Measurements from ENCODE around the gene MYLK.

The MYLK gene

GRCh38 chr3:123571973-123572365, 312.2 kb downstream of the MYLK start:
- no peak for DNase-seq

GRCh38 chr3:123571264-123571972, 312.7 kb downstream of the MYLK start:
- DNase-seq = no peak

- DNase-seq = no peak
These were observed 315.3 kb downstream of the MYLK start for GRCh38 chr3:123568875-123569274.

- DNase-seq = no peak
These were observed 316.1 kb downstream of the MYLK start for GRCh38 chr3:123568034-123568433.

- DNase-seq = no peak
These were observed 320.1 kb downstream of the MYLK start for GRCh38 chr3:123564056-123564455.

- no peak for DNase-seq
These were observed 321.6 kb downstream of the MYLK start for GRCh38 chr3:123562547-123562946.

GRCh38 chr3:123561188-123561587, 322.9 kb downstream of the MYLK start:
- no peak for DNase-seq

Data from CD4-positive, alpha-beta T cell treated with Interferon gamma for 1 hour (primary cell).